ENCODE data around the gene CDK16.

CDK16 gene

GRCh38 chrX:47224266-47224895 is 5.9 kb downstream of the CDK16 start (continued):
- no peak for TF ChIP-seq CREB5 (CRISPR knock-in tag; IDR thresholded peaks at IDR 0.05; ENCODE audit: low read depth)
- TF ChIP-seq POU6F1 (CRISPR knock-in tag; IDR thresholded peaks at IDR 0.05; ENCODE audit: borderline replicate concordance, low read depth), result no peak
- TF ChIP-seq PPARA (CRISPR knock-in tag; IDR thresholded peaks at IDR 0.05; ENCODE audit: borderline replicate concordance), result no peak
- TF ChIP-seq BACH2 (CRISPR knock-in tag; IDR thresholded peaks at IDR 0.05; ENCODE audit: borderline replicate concordance), result no peak

GRCh38 chrX:47224896-47225290 is 6.4 kb downstream of the CDK16 start:
- TF ChIP-seq ZNF8 (CRISPR knock-in tag; IDR thresholded peaks at IDR 0.05), result no peak
- TF ChIP-seq CSDC2 (CRISPR knock-in tag; IDR thresholded peaks at IDR 0.05), result no peak
- TF ChIP-seq ZFP3 (CRISPR knock-in tag; IDR thresholded peaks at IDR 0.05), result no peak
- TF ChIP-seq TSHZ2 (CRISPR knock-in tag; IDR thresholded peaks at IDR 0.05), result no peak
- TF ChIP-seq PATZ1 (CRISPR knock-in tag; IDR thresholded peaks at IDR 0.05; ENCODE audit: borderline replicate concordance), result no peak
- no peak for TF ChIP-seq SNAI2 (CRISPR knock-in tag; IDR thresholded peaks at IDR 0.05)
- TF ChIP-seq TCF4 (CRISPR knock-in tag; IDR thresholded peaks at IDR 0.05; ENCODE audit: borderline replicate concordance), result no peak
- TF ChIP-seq RARB (CRISPR knock-in tag; IDR thresholded peaks at IDR 0.05), result no peak
- TF ChIP-seq ZNF565 (CRISPR knock-in tag; conservative IDR thresholded peaks at IDR 0.05; ENCODE audit: low read depth), result no peak
- TF ChIP-seq TOX (CRISPR knock-in tag; IDR thresholded peaks at IDR 0.05; ENCODE audit: borderline replicate concordance), result no peak
- no peak for TF ChIP-seq GLIS3 (CRISPR knock-in tag; IDR thresholded peaks at IDR 0.05)
- no peak for TF ChIP-seq BACH2 (CRISPR knock-in tag; IDR thresholded peaks at IDR 0.05; ENCODE audit: borderline replicate concordance)
- TF ChIP-seq ZC3H10 (CRISPR knock-in tag; IDR thresholded peaks at IDR 0.05), result no peak
- TF ChIP-seq ESRRG (CRISPR knock-in tag; IDR thresholded peaks at IDR 0.05), result no peak
- TF ChIP-seq ZNF70 (CRISPR knock-in tag; IDR thresholded peaks at IDR 0.05), result no peak
- TF ChIP-seq ISL1 (CRISPR knock-in tag; IDR thresholded peaks at IDR 0.05), result no peak
- no peak for TF ChIP-seq OSR1 (CRISPR knock-in tag; IDR thresholded peaks at IDR 0.05)
- no peak for TF ChIP-seq ARNTL (CRISPR knock-in tag; IDR thresholded peaks at IDR 0.05; ENCODE audit: borderline replicate concordance, low read depth)
- TF ChIP-seq CSRNP3 (CRISPR knock-in tag; IDR thresholded peaks at IDR 0.05), result no peak
- no peak for ATAC-seq

- no peak for ATAC-seq
- TF ChIP-seq BACH2 (CRISPR knock-in tag; IDR thresholded peaks at IDR 0.05; ENCODE audit: borderline replicate concordance) (no peak), OSR1 (CRISPR knock-in tag; IDR thresholded peaks at IDR 0.05) (no peak), PATZ1 (CRISPR knock-in tag; IDR thresholded peaks at IDR 0.05; ENCODE audit: borderline replicate concordance) (no peak), ZNF70 (CRISPR knock-in tag; IDR thresholded peaks at IDR 0.05) (no peak), ZNF565 (CRISPR knock-in tag; conservative IDR thresholded peaks at IDR 0.05; ENCODE audit: low read depth) (no peak), ZFP3 (CRISPR knock-in tag; IDR thresholded peaks at IDR 0.05) (no peak), ZFP30 (CRISPR knock-in tag; IDR thresholded peaks at IDR 0.05) (no peak), GLIS3 (CRISPR knock-in tag; IDR thresholded peaks at IDR 0.05) (no peak), SNAI2 (CRISPR knock-in tag; IDR thresholded peaks at IDR 0.05) (no peak), ISL1 (CRISPR knock-in tag; IDR thresholded peaks at IDR 0.05) (no peak)
These were observed 7.6 kb downstream of the CDK16 start for GRCh38 chrX:47226071-47226470.

Measured in SK-N-SH treated with all-trans-retinoic acid at 6 μM for 48 hours (cell line).